ENCODE data around the gene KRTAP10-2.

Gene KRTAP10-2

GRCh38 chr21:44527156-44527982, 23.9 kb downstream of the KRTAP10-2 start:
- in situ Hi-C loops (cut with MboI; ENCODE audit: low pct_unique_long_range_greater_than_20kb, low sequenced_read_pairs, unreplicated experiment) = no loop called here
- no peak for TF ChIP-seq CTCF (IDR thresholded peaks at IDR 0.05; ENCODE audit: extremely low read depth, insufficient read depth, missing control alignments)
- no peak for DNase-seq (ENCODE audit: low spot score)

DNA sequence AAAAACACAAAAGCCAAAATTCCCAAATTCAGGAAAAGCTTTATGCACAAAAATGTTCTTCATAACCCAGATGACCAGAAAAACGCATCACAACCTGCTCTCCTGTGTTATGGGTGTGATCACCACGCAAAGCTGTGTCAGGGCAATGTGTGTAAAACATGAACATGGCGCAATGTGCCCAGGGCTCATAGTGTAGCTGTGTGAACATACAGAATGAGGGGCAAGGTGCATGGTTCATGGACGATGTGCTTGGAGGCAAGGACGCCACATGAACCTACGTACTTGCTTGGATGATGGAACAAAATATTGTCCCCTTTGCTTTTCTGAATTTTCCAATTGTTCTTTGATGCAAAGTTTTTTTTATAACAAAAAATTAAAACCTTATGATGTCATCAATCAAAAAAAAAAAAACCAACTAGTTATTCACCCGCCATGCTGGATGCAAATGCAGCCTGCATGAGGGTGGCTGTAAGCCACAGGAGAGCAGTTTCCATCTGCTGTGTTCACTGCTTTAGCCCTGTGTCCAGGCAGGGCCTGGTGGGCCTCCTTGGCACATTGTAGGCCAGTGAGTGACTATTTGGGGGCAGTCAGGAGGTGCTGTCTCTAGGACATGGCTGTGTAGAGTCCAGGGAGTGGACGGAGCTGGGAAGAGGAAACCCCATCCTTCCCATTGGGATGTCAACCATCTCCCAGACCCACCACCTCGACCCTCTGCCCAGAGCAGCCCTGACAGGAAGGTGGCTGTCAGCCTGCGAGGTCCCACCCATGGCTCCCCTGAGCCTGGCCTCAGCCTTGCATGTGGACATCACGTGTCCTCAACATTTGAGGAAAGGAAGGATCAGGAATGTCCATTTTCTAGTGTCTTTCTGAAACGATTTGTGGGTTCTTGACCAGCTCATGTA, 25.0 kb downstream of the KRTAP10-2 start:
- in situ Hi-C loops (cut with MboI; ENCODE audit: low pct_unique_long_range_greater_than_20kb, low sequenced_read_pairs, unreplicated experiment) = no loop called here
- no peak for TF ChIP-seq CTCF (IDR thresholded peaks at IDR 0.05; ENCODE audit: extremely low read depth, insufficient read depth, missing control alignments)
- no peak for DNase-seq (ENCODE audit: low spot score)

GRCh38 chr21:44525391-44526095, 25.8 kb downstream of the KRTAP10-2 start:
- no peak for TF ChIP-seq CTCF (IDR thresholded peaks at IDR 0.05; ENCODE audit: extremely low read depth, insufficient read depth, missing control alignments)
- no peak for DNase-seq (ENCODE audit: low spot score)
- in situ Hi-C loops (cut with MboI; ENCODE audit: low pct_unique_long_range_greater_than_20kb, low sequenced_read_pairs, unreplicated experiment) = no loop called here

- no peak for DNase-seq (ENCODE audit: low spot score)
- in situ Hi-C loops (cut with MboI; ENCODE audit: low pct_unique_long_range_greater_than_20kb, low sequenced_read_pairs, unreplicated experiment) = loop anchor here (25.0 kb wide), 1 partner anchor 413 kb away; the partner anchor contains the start of gene SLX9
- no peak for TF ChIP-seq CTCF (IDR thresholded peaks at IDR 0.05; ENCODE audit: extremely low read depth, insufficient read depth, missing control alignments)
These were observed 26.6 kb downstream of the KRTAP10-2 start for GRCh38 chr21:44524414-44525371.

GRCh38 chr21:44523567-44524413, 27.5 kb downstream of the KRTAP10-2 start:
- DNase-seq (ENCODE audit: low spot score) = no peak
- in situ Hi-C loops (cut with MboI; ENCODE audit: low pct_unique_long_range_greater_than_20kb, low sequenced_read_pairs, unreplicated experiment) = loop anchor here (25.0 kb wide), 1 partner anchor 414 kb away; the partner anchor contains the start of gene SLX9
- TF ChIP-seq CTCF (IDR thresholded peaks at IDR 0.05; ENCODE audit: extremely low read depth, insufficient read depth, missing control alignments) = no peak

All from GM13977 (cell line).